HG02938 (cell line): ENCODE data around the gene TRPM5.
"Not testable (repeated sequence)": the region's sequence is repeated elsewhere in the genome, so short reads cannot be mapped to it uniquely, and the experiment has no call there.

Experiments
- ATAC-seq: cut with Tn5 transposase; IDR thresholded peaks from one replicate; pipeline ENCODE4 v1.9.1; 2021; ENCODE audit warnings: mild to moderate bottlenecking, moderate library complexity; ENCODE audit not compliant: unreplicated experiment

The TRPM5 gene

DNA sequence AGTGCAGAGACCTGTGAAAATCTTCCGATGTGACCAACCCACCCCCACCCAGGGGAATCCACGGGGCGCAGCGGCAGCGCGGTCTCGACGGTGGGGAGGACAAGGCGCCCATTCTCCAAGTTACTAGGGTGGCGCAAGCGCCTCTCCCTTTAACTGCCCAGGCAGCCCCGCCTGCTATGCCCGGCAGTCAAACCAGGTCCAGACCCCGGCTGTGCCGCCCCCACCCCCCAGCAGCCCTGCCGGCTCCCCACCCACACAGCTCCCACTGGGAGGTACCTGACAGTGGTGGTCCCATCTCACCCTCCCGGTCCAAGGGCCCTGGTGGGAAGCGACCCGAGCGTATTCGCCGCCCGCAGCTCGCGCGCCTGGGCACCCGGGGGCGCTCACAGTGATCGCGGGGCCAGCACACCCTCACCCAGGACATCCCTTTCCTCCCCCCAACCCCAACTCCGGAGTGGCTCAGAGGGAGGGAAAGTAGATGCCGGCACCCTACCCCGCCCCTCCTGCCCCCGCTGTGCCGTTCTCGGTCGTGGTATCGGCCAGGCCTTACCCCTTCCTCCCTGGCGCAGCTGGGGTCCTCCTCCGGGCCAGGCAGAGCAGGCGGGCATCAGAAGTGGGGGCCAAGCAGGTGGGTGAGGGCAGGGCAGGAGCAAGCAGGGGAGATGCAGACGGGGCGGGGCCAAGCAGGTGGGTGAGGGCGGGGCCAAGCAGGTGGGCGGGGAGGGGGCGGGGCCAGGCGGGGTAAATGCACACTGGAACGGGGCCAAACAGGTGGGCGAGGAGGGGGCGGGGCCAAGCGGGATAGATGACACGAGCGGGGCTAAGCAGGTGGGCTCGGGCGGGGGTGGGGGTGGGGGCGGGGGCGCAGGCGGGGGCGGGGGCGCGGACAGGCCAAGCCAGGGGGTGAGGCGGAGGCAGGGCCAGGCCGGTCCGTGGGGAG is at the start of gene TRPM5:
Gene TRPM5, minus strand, starts transcription at position 634 of the 940 bp plus-strand sequence. CDS start 21,478 bp downstream, outside the sequence.
- ATAC-seq = no peak

DNA sequence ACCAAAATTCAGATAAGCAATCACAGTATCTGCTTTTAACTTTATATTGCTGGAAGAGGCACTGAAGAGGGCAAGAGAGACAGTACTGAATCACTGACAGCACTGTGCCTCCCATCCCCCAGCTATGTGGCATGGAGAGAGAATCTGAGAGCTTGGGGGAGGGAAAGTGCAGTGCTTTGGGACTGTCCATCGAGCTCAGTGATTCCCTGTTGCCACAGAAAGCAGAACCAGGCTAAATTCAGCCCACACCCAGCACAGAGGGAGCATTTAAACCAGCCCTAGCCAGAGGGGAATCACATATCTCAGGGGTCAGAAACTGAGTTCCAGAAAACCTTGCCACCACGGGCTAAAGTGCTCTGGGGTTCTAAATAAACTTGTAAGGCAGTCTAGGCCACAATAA is 44.8 kb upstream of the TRPM5 start:
- no peak for ATAC-seq

- ATAC-seq = no peak
Measured at GRCh38 chr11:2488004-2488403, 43.7 kb upstream of the TRPM5 start.

- ATAC-seq = no peak
Measured at GRCh38 chr11:2484576-2485125, 40.3 kb upstream of the TRPM5 start.

GRCh38 chr11:2483426-2483825 is 39.1 kb upstream of the TRPM5 start:
- ATAC-seq = no peak

GRCh38 chr11:2482745-2483144 is 38.4 kb upstream of the TRPM5 start:
- ATAC-seq = no peak

- no peak for ATAC-seq
Measured at GRCh38 chr11:2482204-2482603, 37.9 kb upstream of the TRPM5 start.

DNA sequence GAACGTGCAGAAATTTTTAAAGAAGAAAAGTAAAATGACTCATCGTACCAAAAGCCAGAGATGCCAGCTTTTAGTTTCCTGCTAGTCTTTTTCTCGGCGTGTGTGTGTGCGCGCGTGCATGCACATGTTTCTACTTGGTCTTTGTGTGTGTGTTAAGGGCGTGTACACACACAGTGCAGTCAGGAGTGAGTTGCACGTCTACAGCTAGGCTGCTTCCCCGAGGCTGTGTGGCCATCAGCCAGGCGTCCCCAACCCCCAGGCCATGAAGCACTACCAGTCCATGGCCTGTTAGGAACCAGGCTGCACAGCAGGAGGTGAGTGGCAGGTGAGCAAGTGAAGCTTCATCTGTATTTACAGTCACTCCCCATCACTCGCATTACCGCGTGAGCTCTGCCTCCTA is 36.9 kb upstream of the TRPM5 start:
- ATAC-seq = no peak

- ATAC-seq = no peak
Measured at GRCh38 chr11:2480874-2481220, 36.5 kb upstream of the TRPM5 start.

DNA sequence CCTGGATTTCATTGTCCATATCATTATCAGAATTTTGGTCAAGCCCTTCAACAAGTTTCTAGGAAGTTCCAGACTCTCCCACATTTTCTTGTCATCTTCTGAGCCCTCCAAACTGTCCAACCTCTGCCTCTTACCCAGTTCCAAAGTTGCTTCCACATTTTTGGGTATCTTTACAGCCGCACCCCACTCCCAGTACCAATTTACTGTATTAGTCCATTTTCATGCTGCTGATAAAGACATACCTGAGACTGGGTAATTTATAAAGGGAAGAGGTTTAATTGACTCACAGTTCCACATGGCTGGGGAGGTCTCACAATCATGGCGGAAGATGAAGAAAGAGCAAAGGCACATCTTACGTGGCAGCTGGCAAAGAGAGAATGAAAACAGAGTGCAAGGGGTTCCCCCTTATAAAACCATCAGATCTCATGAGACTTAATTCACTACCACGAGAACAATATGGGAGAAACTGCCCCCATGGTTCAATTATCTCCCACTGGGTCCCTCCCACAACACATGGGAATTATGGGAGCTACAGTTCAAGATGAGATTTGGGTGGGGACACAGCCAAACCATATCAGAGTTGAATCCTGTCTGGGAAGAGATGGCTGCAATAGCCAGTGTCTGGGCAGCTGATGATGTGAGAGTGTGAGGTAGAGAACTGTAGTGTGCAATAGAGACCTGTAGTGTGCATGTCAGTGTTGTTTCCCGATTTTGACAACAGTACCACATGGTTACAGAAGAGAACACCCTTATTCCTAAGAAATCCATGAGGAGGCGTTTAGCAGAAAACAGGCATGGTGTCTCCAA is 36.0 kb upstream of the TRPM5 start:
- not testable (repeated sequence) for ATAC-seq

GRCh38 chr11:2477936-2478335 is 33.6 kb upstream of the TRPM5 start:
- ATAC-seq = no peak

DNA sequence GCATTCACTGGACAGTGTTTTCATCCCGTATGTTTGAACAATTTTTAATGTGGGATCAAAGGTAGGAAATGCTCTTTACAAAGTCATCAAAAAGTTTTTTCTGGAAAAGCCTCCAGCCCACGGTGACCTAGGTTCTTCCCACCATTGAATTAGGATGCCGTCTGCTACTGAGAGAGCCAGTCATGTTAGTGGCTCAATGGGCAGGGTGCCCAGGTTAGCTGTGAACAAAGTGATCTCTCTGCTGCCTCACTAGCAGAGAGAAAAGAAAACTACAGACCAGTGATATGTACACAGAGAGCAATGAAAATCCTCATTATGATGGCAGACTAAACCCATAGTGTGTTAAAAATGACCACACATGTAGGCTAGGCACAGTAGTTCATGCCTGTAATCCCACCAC is 32.9 kb upstream of the TRPM5 start:
- ATAC-seq = no peak

DNA sequence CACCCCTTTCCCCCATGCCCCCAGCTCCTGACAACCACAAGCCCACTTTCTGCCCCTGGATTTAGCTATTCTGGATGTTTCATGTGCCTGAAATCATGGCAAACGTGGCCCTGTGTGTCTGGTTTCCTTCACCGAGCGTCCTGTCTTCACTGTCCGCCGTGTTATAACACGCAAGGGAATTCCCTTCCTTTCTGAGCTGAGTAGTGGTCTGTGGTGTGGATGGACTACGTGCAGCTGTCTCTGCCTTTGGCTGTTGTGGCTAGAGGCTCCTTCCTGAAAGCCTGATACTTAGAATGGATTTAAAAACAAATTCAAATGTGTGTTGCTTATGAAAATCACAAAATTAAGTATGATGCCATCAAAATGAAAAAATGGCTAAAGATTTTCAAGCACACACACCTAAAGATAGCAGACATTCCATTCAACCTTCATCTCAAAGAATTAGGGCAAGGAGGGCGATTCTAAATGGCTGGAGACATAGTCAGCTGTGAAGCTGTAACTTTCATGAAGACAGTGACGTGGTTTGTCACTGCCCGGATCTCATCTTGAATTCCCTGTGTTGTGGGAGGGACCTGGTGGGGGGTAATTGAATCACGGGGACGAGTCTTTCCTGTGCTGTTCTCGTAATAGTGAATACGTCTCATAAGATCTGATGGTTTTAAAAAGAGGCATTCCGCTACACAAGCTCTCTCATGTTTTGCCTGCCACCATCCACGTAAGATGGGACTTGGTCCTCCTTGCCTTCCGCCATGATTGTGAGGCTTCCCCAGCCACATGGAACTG is 31.0 kb upstream of the TRPM5 start:
- no peak for ATAC-seq

DNA sequence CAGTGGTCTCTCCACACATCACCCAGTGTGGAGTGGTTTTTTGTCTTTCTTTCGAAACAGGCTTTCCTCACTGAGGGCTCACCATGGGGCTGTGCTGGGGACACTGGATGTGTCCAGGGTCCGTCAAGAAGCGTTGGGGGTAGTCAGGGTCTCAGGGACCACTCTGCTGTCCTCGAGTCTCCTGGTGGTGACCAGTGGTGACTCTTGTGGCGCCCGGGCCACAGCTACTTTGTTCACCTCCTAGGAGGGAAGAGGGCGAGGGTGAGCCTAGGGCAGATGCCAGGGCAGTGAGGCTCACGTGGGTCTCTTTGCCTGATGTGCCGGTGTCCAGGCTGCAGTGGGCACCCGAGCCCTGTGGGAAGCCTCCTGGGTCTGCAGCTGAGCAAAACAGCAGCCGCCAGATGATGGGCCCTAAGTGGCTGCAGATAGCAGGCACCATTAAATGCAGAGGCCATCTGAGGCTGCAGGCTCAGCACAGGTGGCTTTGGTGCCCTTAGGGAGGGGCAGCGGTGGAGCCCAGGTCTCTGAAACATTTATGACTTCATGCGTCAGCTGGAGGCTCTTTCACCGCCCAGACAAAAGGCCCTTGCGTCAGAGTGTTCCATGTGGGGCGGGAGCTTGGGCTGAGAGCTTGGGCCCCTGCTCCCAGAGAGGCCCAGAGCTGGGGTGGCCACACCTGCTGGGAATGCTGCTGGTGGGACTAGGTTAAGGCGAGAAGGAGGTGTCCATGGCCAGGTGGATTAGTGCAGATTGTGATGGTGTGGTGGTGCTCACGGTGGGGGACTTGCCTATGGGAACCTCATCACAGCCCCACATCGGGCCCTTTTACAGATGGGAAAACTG is 30.0 kb upstream of the TRPM5 start:
- no peak for ATAC-seq

DNA sequence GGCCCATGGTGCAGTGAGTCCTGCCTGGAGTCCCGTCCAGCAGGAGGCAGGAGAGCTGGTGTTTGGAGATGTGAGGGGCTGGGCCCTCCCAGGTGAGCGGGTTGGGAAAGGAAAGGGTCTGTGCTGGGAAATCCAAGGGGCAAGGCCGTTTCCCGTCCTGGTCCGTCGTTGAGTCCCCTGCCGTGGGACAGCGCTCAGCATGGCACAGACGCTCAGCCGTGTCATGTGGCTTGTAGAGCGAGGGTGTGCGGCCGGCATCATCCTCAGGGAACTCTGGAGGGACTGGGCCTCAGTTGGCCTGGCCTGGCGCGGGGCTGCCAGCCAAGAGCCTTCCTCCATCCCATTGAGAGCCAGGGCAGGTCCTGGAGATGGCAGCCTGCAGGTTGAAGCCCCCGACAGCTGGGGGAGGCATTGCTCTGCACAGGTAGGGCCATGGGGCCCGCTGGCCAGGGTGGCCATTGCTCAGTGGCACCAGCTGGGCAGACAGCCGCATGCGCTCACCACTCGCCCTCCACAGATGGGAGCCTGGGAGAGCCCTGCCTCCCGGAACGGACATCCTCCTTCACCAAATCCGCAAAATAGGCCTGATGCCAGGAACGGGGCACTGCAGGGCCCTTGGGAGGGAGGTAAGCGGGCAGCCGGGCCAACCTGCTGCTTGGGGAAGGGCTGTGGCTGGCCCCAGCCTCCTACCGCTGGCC is 29.2 kb upstream of the TRPM5 start:
- no peak for ATAC-seq

- ATAC-seq = no peak
Measured at GRCh38 chr11:2472428-2473186, 28.3 kb upstream of the TRPM5 start.

- ATAC-seq = no peak
Measured at GRCh38 chr11:2471804-2472096, 27.4 kb upstream of the TRPM5 start.

GRCh38 chr11:2471048-2471803 is 26.9 kb upstream of the TRPM5 start:
- ATAC-seq = no peak
